H1 (cell line): ENCODE data around the gene TMEM255B. TPM values are rescaled to one million over a fixed set of nuclear protein-coding genes. Genes with fewer than 3 reads are reported as not detected.

Experiments used
- BRCA1 ChIP-seq: IDR thresholded peaks from 2 replicates; pipeline ENCODE4 v1.6.1; 2012; ENCODE audit warnings: low read depth, low read length, improper control_type of control experiment
- TCF12 ChIP-seq: IDR thresholded peaks from 2 replicates; pipeline ENCODE4 v1.6.1; 2011; ENCODE audit warnings: low read depth, mild to moderate bottlenecking, low read length
- polyA plus RNA-seq, 7 experiments: library from polyadenylated mRNA; depleted of rRNA in 3 of 7; stranded (reverse) in 5 of 7; unstranded in 2 of 7; fragments of >200 nt in 5 of 7; fragments of 200-250 nt in 2 of 7; gene quantifications; 1 replicate in 5 of 7; 2 replicates in 1 of 7; 4 replicates in 1 of 7; pipeline versions ENCODE4 v1.2.1 to v1.2.3, GENCODE V29; 2011 to 2013; ENCODE audit warnings: missing spikeins in 2 of 7, mixed read lengths in 2 of 7
- total RNA-seq: library from RNA; stranded (reverse); fragmentation: NEBNext Ultra II Directional; extraction: Animal tissue kit (Norgen Biotek cat#: 25700); gene quantifications from 2 replicates; pipeline ENCODE4 v1.2.1, GENCODE V29; 2021

Gene TMEM255B
- total and polyA plus RNA-seq, 2 of the 8 experiments (the other 6 are each of a cell fraction or from before 2014, with no cell fraction given), result 3.4 to 4.4 TPM

DNA sequence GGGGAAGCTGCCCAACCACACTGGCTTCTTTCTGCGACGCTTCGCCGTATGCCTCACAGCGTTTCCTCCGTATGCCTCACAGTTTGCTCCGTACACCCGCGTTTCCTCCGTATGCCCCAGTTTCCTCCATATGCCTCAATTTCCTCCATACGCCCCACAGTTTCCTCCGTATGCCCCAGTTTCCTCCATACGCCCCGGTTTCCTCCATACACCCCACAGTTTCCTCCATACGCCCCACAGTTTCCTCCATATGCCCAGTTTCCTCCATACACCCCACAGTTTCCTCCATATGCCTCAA lies 82.3 kb downstream of the TMEM255B start (continued):
- TF ChIP-seq BRCA1 (no peak), TCF12 (no peak)
- TF ChIP-seq, all 59 proteins: peak for 0
